HCT116 (cell line): ENCODE results near the gene STAMBP. TPM values are rescaled to one million over a fixed set of nuclear protein-coding genes. Genes with fewer than 3 reads are reported as not detected.

Source experiments
- ATAC-seq: fragments of 200-7000 bp; cut with Tn5 transposase; 2 replicates; pipeline ENCODE4 v1.9.1; 2020; ENCODE audit warnings: mild to moderate bottlenecking, moderate library complexity
- BruUV-seq: library from RNA; stranded (reverse); fragments of 400-500 nt; replicated peaks from 2 replicates; lab custom pipeline; 2021; lab: Mats Ljungman, UMichigan
- CTCF ChIA-PET: fragments of 300-600 bp; sonication (Branson Sonifier 250); formaldehyde crosslinking; loops from one replicate; lab custom pipeline; 2021; ENCODE audit warnings: antibody characterized with exemption; lab: Charles Lee
- POLR2A ChIA-PET: fragments of 300-600, 350-600 bp; sonication (Branson Sonifier 250); formaldehyde crosslinking; loops from one replicate; lab custom pipeline; 2021; ENCODE audit warnings: antibody characterized with exemption; lab: Charles Lee
- RAD21 ChIA-PET, 2 experiments: fragments of 300-600 bp; sonication (Branson Sonifier 250); formaldehyde crosslinking; loops; one replicate each; lab custom pipeline; 2023; ENCODE audit warnings: low total read pairs in 2 of 2; ENCODE audit not compliant: uncharacterized antibody in 2 of 2, unreplicated experiment in 2 of 2, low non-redundant PET in 1 of 2; lab: Charles Lee
- DNase-seq: peaks from one replicate; pipeline ENCODE4 v3.0.0-alpha.2; 2010; ENCODE audit warnings: low read depth, low spot score
- H2AFZ ChIP-seq: fragments of 200-600 bp; shearing (Covaris generic), sonication (generic); 2 replicates; pipeline ENCODE4 v1.6.1; 2017; ENCODE audit warnings: low read depth, mixed run types, mixed read lengths, antibody characterized with exemption, low read length; ENCODE audit not compliant: poor library complexity, severe bottlenecking
- H3K27ac ChIP-seq: 2 replicates; pipeline ENCODE4 v1.5.1; 2012; ENCODE audit warnings: low read depth, low read length
- H3K27me3 ChIP-seq: fragments of 200-600 bp; sonication (generic); 2 replicates; pipeline ENCODE4 v1.6.1; 2016; ENCODE audit warnings: mixed run types, low read length, mixed read lengths; ENCODE audit not compliant: insufficient read depth
- H3K36me3 ChIP-seq, 2 experiments: fragments of 200-500 bp in 1 of 2; fragments of 200-600 bp in 1 of 2; sonication (Bioruptor generic) in 1 of 2; sonication (generic) in 1 of 2; 2 replicates each; pipeline versions ENCODE4 v1.5.1 to v1.6.1; 2014 to 2016; ENCODE audit warnings: low read length in 2 of 2, inconsistent platforms in 1 of 2, mixed read lengths in 1 of 2, mixed run types in 1 of 2; ENCODE audit not compliant: insufficient read depth in 2 of 2, control insufficient read depth in 1 of 2
- H3K4me1 ChIP-seq, 2 experiments: fragments of 200-600 bp in 1 of 2; sonication (generic) in 1 of 2; 2 replicates each; pipeline versions ENCODE4 v1.5.1 to v1.6.1; 2012 to 2017; ENCODE audit warnings: low read length in 2 of 2, inconsistent platforms in 1 of 2, mild to moderate bottlenecking in 1 of 2, mixed read lengths in 1 of 2, mixed run types in 1 of 2, moderate library complexity in 1 of 2; ENCODE audit not compliant: insufficient read depth in 2 of 2, control insufficient read depth in 1 of 2
- H3K4me2 ChIP-seq: fragments of 200-600 bp; sonication (generic); 2 replicates; pipeline ENCODE4 v1.6.1; 2017; ENCODE audit warnings: mixed run types, low read length, mixed read lengths
- H3K4me3 ChIP-seq, 2 experiments: fragments of 200-600 bp in 1 of 2; sonication (generic) in 1 of 2; replicated peaks in 1 of 2; 2 replicates each; pipeline ENCODE4 v1.5.1; 2011 to 2016; ENCODE audit warnings: low read length in 2 of 2, control low read depth in 1 of 2, low read depth in 1 of 2, mild to moderate bottlenecking in 1 of 2, mixed read lengths in 1 of 2, mixed run types in 1 of 2
- H3K79me2 ChIP-seq: fragments of 200-600 bp; sonication (generic); 2 replicates; pipeline ENCODE4 v1.6.1; 2017; ENCODE audit warnings: mild to moderate bottlenecking, mixed run types, low read length, moderate library complexity, mixed read lengths; ENCODE audit not compliant: insufficient read depth
- H3K9ac ChIP-seq: fragments of 200-600 bp; sonication (generic); 2 replicates; pipeline ENCODE4 v1.6.1; 2016; ENCODE audit warnings: low read length, mixed read lengths
- H3K9me2 ChIP-seq: fragments of 200-600 bp; sonication (generic), shearing (Covaris generic); 2 replicates; pipeline ENCODE4 v1.6.1; 2017; ENCODE audit warnings: mixed run types, mild to moderate bottlenecking, moderate library complexity; ENCODE audit not compliant: insufficient read depth
- H3K9me3 ChIP-seq, 2 experiments: fragments of 200-500 bp in 1 of 2; fragments of 200-600 bp in 1 of 2; sonication (Bioruptor generic) in 1 of 2; sonication (generic) in 1 of 2; 2 replicates each; pipeline ENCODE4 v1.6.1; 2014 to 2017; ENCODE audit warnings: low read length in 2 of 2, mixed read lengths in 2 of 2, inconsistent platforms in 1 of 2, low read depth in 1 of 2, mild to moderate bottlenecking in 1 of 2, mixed run types in 1 of 2, moderate library complexity in 1 of 2; ENCODE audit not compliant: control insufficient read depth in 1 of 2, insufficient read depth in 1 of 2
- H4K20me1 ChIP-seq: fragments of 200-600 bp; sonication (generic), shearing (Covaris generic); 2 replicates; pipeline ENCODE4 v1.6.1; 2017; ENCODE audit warnings: mixed run types, mild to moderate bottlenecking, moderate library complexity; ENCODE audit not compliant: insufficient read depth
- CBX3 ChIP-seq: IDR thresholded peaks from 2 replicates; pipeline ENCODE4 v1.6.1; 2012; ENCODE audit warnings: low read depth
- CEBPB ChIP-seq: IDR thresholded peaks from 2 replicates; pipeline ENCODE4 v1.6.1; 2012; ENCODE audit warnings: low read depth
- EGR1 ChIP-seq: IDR thresholded peaks from 2 replicates; pipeline ENCODE4 v1.6.1; 2012; ENCODE audit warnings: low read depth
- ELF1 ChIP-seq: IDR thresholded peaks from 2 replicates; pipeline ENCODE4 v1.6.1; 2012; ENCODE audit warnings: low read depth, borderline replicate concordance
- EZH2 ChIP-seq: fragments of 200-600 bp; sonication (generic); IDR thresholded peaks from 2 replicates; pipeline ENCODE4 v1.6.1; 2017; ENCODE audit warnings: antibody characterized with exemption, mixed run types
- FOSL1 ChIP-seq: IDR thresholded peaks from 2 replicates; pipeline ENCODE4 v1.6.1; 2012; ENCODE audit warnings: low read depth
- JUND ChIP-seq: IDR thresholded peaks from 2 replicates; pipeline ENCODE4 v1.6.1; 2012
- MAX ChIP-seq: IDR thresholded peaks from 2 replicates; pipeline ENCODE4 v1.6.1; 2012
- POLR2AphosphoS5 ChIP-seq: IDR thresholded peaks from 2 replicates; pipeline ENCODE4 v1.6.1; 2011; ENCODE audit warnings: mild to moderate bottlenecking, low read depth, low read length, moderate library complexity
- SP1 ChIP-seq: IDR thresholded peaks from 2 replicates; pipeline ENCODE4 v1.6.1; 2012; ENCODE audit warnings: low read depth
- SRF ChIP-seq: IDR thresholded peaks from 2 replicates; pipeline ENCODE4 v1.6.1; 2012; ENCODE audit warnings: low read depth
- ZBTB33 ChIP-seq: IDR thresholded peaks from 2 replicates; pipeline ENCODE4 v1.6.1; 2011; ENCODE audit warnings: mild to moderate bottlenecking, low read length, moderate library complexity; ENCODE audit not compliant: insufficient replicate concordance; ENCODE audit errors: extremely low read depth
- ZFX ChIP-seq: fragments of 450-650 bp; IDR thresholded peaks from 2 replicates; pipeline ENCODE4 v1.6.1; 2017
- intact Hi-C: fragments of 100-400 bp; cut with micrococcal nuclease; formaldehyde crosslinking; loops from 2 replicates; pipeline ENCODE4 v1.10.0; 2022
- total RNA-seq: library from RNA; stranded (reverse); gene quantifications from one replicate; pipeline ENCODE4 v1.2.1, GENCODE V29; 2021; ENCODE audit not compliant: unreplicated experiment

The STAMBP gene
- total RNA-seq, 1 experiment from 2014 or later = 45.2 TPM

- no TSS peak for BruUV-seq
- CTCF ChIA-PET = no interaction called here
- no peaks in the 10 kb centered on the region for H3K27me3 ChIP-seq
Observed at GRCh38 chr2:73894877-73895276, 66.1 kb downstream of the STAMBP start.

More at GRCh38 chr2:73894877-73895276, 66.1 kb downstream of the STAMBP start:
- Histone ChIP-seq H3K79me2 (no peaks in the 10 kb centered on the region), H2AFZ (no peak overlapping the region), H3K4me1 (peaks cover 0 to 9% of the 10 kb centered on the region in 2 experiments; a peak in 1 of 4 replicates), H4K20me1 (no peaks in the 10 kb centered on the region), H3K4me3 (no peak overlapping the region), H3K9me3 (no peaks in the 10 kb centered on the region), H3K9ac (no peak overlapping the region), H3K4me2 (no peak overlapping the region), H3K36me3 (no peaks in the 10 kb centered on the region), H3K27ac (no peak overlapping the region), H3K9me2 (no peaks in the 10 kb centered on the region)
- intact Hi-C loops = no loop called here
- ChIA-PET POLR2A (no interaction called here), RAD21 (no interaction called here)
- DNase-seq (no peak), ATAC-seq (no peak)
- TF ChIP-seq EGR1 = no peak
- TF ChIP-seq MAX = no peak
- TF ChIP-seq POLR2AphosphoS5 = no peak
- TF ChIP-seq EZH2 = no peak
- no peak for TF ChIP-seq ZBTB33
- no peak for TF ChIP-seq SP1
- TF ChIP-seq FOSL1 = no peak
- no peak for TF ChIP-seq CBX3
- no peak for TF ChIP-seq ZFX
- TF ChIP-seq CEBPB = no peak
- TF ChIP-seq SRF = no peak
- no peak for TF ChIP-seq JUND
- no peak for TF ChIP-seq ELF1
